Activated T-cell treated with anti-CD3 and anti-CD28 coated beads, Interleukin-2, amount 50 U/mL, for 4 hours (primary cell): ENCODE results near the gene ANO4. TPM values are rescaled to one million over a fixed set of nuclear protein-coding genes. Genes with fewer than 3 reads are reported as not detected.

ENCODE experiments used
- ATAC-seq, 2 donors: fragments of 200-7000 bp; cut with Tn5 transposase; one replicate each; pipeline ENCODE4 v1.10.0; 2021
- DNase-seq: peaks from one replicate; pipeline ENCODE4 v3.0.0-alpha.2; 2020
- H3K27me3 Mint-ChIP-seq: one replicate; pipeline ENCODE4 v1.8.0; 2021; ENCODE audit warnings: low read depth, mixed read lengths
- H3K36me3 Mint-ChIP-seq: one replicate; pipeline ENCODE4 v1.8.0; 2022; ENCODE audit warnings: mixed read lengths; ENCODE audit not compliant: insufficient read depth
- H3K4me1 Mint-ChIP-seq: one replicate; pipeline ENCODE4 v1.8.0; 2021; ENCODE audit warnings: low read depth, mixed read lengths
- H3K4me3 Mint-ChIP-seq: one replicate; pipeline ENCODE4 v1.8.0; 2021; ENCODE audit warnings: mild to moderate bottlenecking, moderate library complexity, mixed read lengths
- H3K9me3 Mint-ChIP-seq: one replicate; pipeline ENCODE4 v1.8.0; 2021; ENCODE audit warnings: mixed read lengths
- total RNA-seq, 3 donors: library from RNA; stranded (reverse); gene quantifications; one replicate each; pipeline ENCODE4 v1.2.1, GENCODE V29; 2021

ANO4 gene
- total RNA-seq, 3 donors from 2014 or later, result not detected

- Mint-ChIP-seq H3K36me3 (no peaks in the 10 kb centered on the region), H3K9me3 (no peaks in the 10 kb centered on the region), H3K27me3 (no peaks in the 10 kb centered on the region)
Measured at GRCh38 chr12:100959481-100959880, 164.9 kb downstream of the ANO4 start.

GRCh38 chr12:100962086-100962712 is 167.6 kb downstream of the ANO4 start:
- Mint-ChIP-seq H3K27me3 (no peaks in the 10 kb centered on the region), H3K36me3 (no peaks in the 10 kb centered on the region), H3K4me3 (no peak overlapping the region), H3K4me1 (no peaks in the 10 kb centered on the region), H3K9me3 (no peaks in the 10 kb centered on the region)
- DNase-seq, result no peak
- ATAC-seq, result no peak

More at GRCh38 chr12:100959481-100959880, 164.9 kb downstream of the ANO4 start:
- DNase-seq, result no peak
- no peak for ATAC-seq
- no peaks in the 10 kb centered on the region for H3K4me1 Mint-ChIP-seq
- no peak overlapping the region for H3K4me3 Mint-ChIP-seq

GRCh38 chr12:100963381-100963780 is 168.8 kb downstream of the ANO4 start:
- no peak overlapping the region for H3K4me3 Mint-ChIP-seq
- DNase-seq (no peak), ATAC-seq (no peak)
- H3K4me1 Mint-ChIP-seq, result no peaks in the 10 kb centered on the region
- no peaks in the 10 kb centered on the region for H3K36me3 Mint-ChIP-seq
- no peaks in the 10 kb centered on the region for H3K27me3 Mint-ChIP-seq
- H3K9me3 Mint-ChIP-seq, result no peaks in the 10 kb centered on the region

GRCh38 chr12:100964028-100964427 is 169.5 kb downstream of the ANO4 start:
- no peaks in the 10 kb centered on the region for H3K4me1 Mint-ChIP-seq
- no peaks in the 10 kb centered on the region for H3K36me3 Mint-ChIP-seq
- ATAC-seq (no peak), DNase-seq (no peak)
- no peaks in the 10 kb centered on the region for H3K27me3 Mint-ChIP-seq
- H3K4me3 Mint-ChIP-seq, result no peak overlapping the region
- H3K9me3 Mint-ChIP-seq, result no peaks in the 10 kb centered on the region

GRCh38 chr12:100967189-100967588 is 172.6 kb downstream of the ANO4 start:
- Mint-ChIP-seq H3K27me3 (no peaks in the 10 kb centered on the region), H3K4me3 (no peak overlapping the region), H3K36me3 (no peaks in the 10 kb centered on the region), H3K4me1 (no peaks in the 10 kb centered on the region), H3K9me3 (no peaks in the 10 kb centered on the region)
- DNase-seq (no peak), ATAC-seq (no peak)

- no peak for DNase-seq
- no peaks in the 10 kb centered on the region for H3K9me3 Mint-ChIP-seq
- H3K27me3 Mint-ChIP-seq, result no peaks in the 10 kb centered on the region
- H3K36me3 Mint-ChIP-seq, result no peaks in the 10 kb centered on the region
- H3K4me1 Mint-ChIP-seq, result no peaks in the 10 kb centered on the region
- H3K4me3 Mint-ChIP-seq, result no peak overlapping the region
- ATAC-seq, result no peak
Measured at GRCh38 chr12:100970894-100971293, 176.3 kb downstream of the ANO4 start.

- Mint-ChIP-seq H3K9me3 (no peaks in the 10 kb centered on the region), H3K27me3 (no peaks in the 10 kb centered on the region), H3K4me3 (no peak overlapping the region)
Measured at GRCh38 chr12:100972121-100972520, 177.5 kb downstream of the ANO4 start.

GRCh38 chr12:100974341-100974740 is 179.8 kb downstream of the ANO4 start:
- Mint-ChIP-seq H3K36me3 (no peaks in the 10 kb centered on the region), H3K4me3 (no peak overlapping the region), H3K4me1 (no peaks in the 10 kb centered on the region), H3K9me3 (peaks cover 6% of the 10 kb centered on the region), H3K27me3 (no peaks in the 10 kb centered on the region)
- ATAC-seq (no peak), DNase-seq (no peak)

More at GRCh38 chr12:100972121-100972520, 177.5 kb downstream of the ANO4 start:
- DNase-seq (no peak), ATAC-seq (no peak)
- Mint-ChIP-seq H3K4me1 (no peaks in the 10 kb centered on the region), H3K36me3 (no peaks in the 10 kb centered on the region)

GRCh38 chr12:100974747-100975146 is 180.2 kb downstream of the ANO4 start:
- ATAC-seq (no peak), DNase-seq (no peak)
- Mint-ChIP-seq H3K27me3 (no peaks in the 10 kb centered on the region), H3K4me3 (no peak overlapping the region), H3K9me3 (peaks cover 7% of the 10 kb centered on the region), H3K36me3 (no peaks in the 10 kb centered on the region), H3K4me1 (no peaks in the 10 kb centered on the region)

GRCh38 chr12:100976735-100977134 is 182.2 kb downstream of the ANO4 start:
- Mint-ChIP-seq H3K9me3 (peaks cover 7% of the 10 kb centered on the region), H3K4me3 (no peak overlapping the region), H3K36me3 (no peaks in the 10 kb centered on the region), H3K27me3 (no peaks in the 10 kb centered on the region), H3K4me1 (no peaks in the 10 kb centered on the region)
- no peak for ATAC-seq
- DNase-seq, result no peak

- Mint-ChIP-seq H3K9me3 (peaks cover 7% of the 10 kb centered on the region), H3K27me3 (no peaks in the 10 kb centered on the region), H3K4me3 (no peak overlapping the region), H3K36me3 (no peaks in the 10 kb centered on the region), H3K4me1 (no peaks in the 10 kb centered on the region)
- DNase-seq (no peak), ATAC-seq (no peak)
Measured at GRCh38 chr12:100980856-100981255, 186.3 kb downstream of the ANO4 start.

GRCh38 chr12:100982511-100983183 is 188.1 kb downstream of the ANO4 start:
- ATAC-seq (no peak), DNase-seq (no peak)
- no peak overlapping the region for H3K4me3 Mint-ChIP-seq
- peaks cover 7% of the 10 kb centered on the region for H3K9me3 Mint-ChIP-seq
- no peaks in the 10 kb centered on the region for H3K27me3 Mint-ChIP-seq
- H3K4me1 Mint-ChIP-seq, result no peaks in the 10 kb centered on the region
- no peaks in the 10 kb centered on the region for H3K36me3 Mint-ChIP-seq

- Mint-ChIP-seq H3K27me3 (no peaks in the 10 kb centered on the region), H3K4me1 (no peaks in the 10 kb centered on the region), H3K4me3 (no peak overlapping the region), H3K9me3 (no peaks in the 10 kb centered on the region), H3K36me3 (no peaks in the 10 kb centered on the region)
- no peak for ATAC-seq
- DNase-seq, result no peak
Measured at GRCh38 chr12:100984796-100985195, 190.2 kb downstream of the ANO4 start.

- DNase-seq (no peak), ATAC-seq (no peak)
- Mint-ChIP-seq H3K36me3 (no peaks in the 10 kb centered on the region), H3K9me3 (peaks cover 5% of the 10 kb centered on the region), H3K27me3 (peaks cover 2% of the 10 kb centered on the region), H3K4me1 (no peaks in the 10 kb centered on the region), H3K4me3 (no peak overlapping the region)
Measured at GRCh38 chr12:100986595-100987547, 192.3 kb downstream of the ANO4 start.
